Eye (tissue), 1 donor: ENCODE measurements around the gene TMEM204.

Experiments used
- DNase-seq: peaks from one replicate; pipeline ENCODE4 v3.0.0-alpha.2; 2015

TMEM204 gene

GRCh38 chr16:1533443-1533951 is at the start of gene TMEM204:
Gene TMEM204, plus strand, starts transcription at chr16:1533666. Its CDS starts 610 bp downstream, at chr16:1534276.
- DNase-seq, result peak; percentile 54

- DNase-seq, result no peak
These were observed 47.5 kb upstream of the TMEM204 start for GRCh38 chr16:1485847-1486496.

- no peak for DNase-seq
These were observed 46.7 kb upstream of the TMEM204 start for GRCh38 chr16:1486551-1487390.

- no peak for DNase-seq
These were observed 45.9 kb upstream of the TMEM204 start for GRCh38 chr16:1487395-1488053.

- DNase-seq, result no peak
These were observed 45.3 kb upstream of the TMEM204 start for GRCh38 chr16:1488054-1488601.

GRCh38 chr16:1488619-1489018 is 44.8 kb upstream of the TMEM204 start, which contains the start of gene PTX4:
Gene PTX4, minus strand, starts transcription at chr16:1488944. Its CDS starts 35 bp downstream, at chr16:1488909.
- DNase-seq, result no peak

GRCh38 chr16:1489077-1489476 is 44.4 kb upstream of the TMEM204 start:
- DNase-seq, result no peak

GRCh38 chr16:1491327-1491726 is 42.1 kb upstream of the TMEM204 start:
- no peak for DNase-seq

GRCh38 chr16:1492082-1492922 is 41.2 kb upstream of the TMEM204 start:
- DNase-seq, result no peak

GRCh38 chr16:1492923-1493745 is 40.3 kb upstream of the TMEM204 start, which contains the start of gene TELO2:
Gene TELO2, plus strand, starts transcription at chr16:1493360. Its CDS starts 922 bp downstream, at chr16:1494282.
- DNase-seq, result peak; percentile 94

- DNase-seq, result no peak
These were observed 39.7 kb upstream of the TMEM204 start for GRCh38 chr16:1493746-1494094.

GRCh38 chr16:1494129-1494640 is 39.3 kb upstream of the TMEM204 start:
- DNase-seq, result no peak

GRCh38 chr16:1494711-1495110 is 38.8 kb upstream of the TMEM204 start:
- DNase-seq, result no peak

GRCh38 chr16:1495211-1495888 is 38.1 kb upstream of the TMEM204 start:
- no peak for DNase-seq

GRCh38 chr16:1495889-1496262 is 37.6 kb upstream of the TMEM204 start:
- no peak for DNase-seq

- DNase-seq, result no peak
These were observed 37.0 kb upstream of the TMEM204 start for GRCh38 chr16:1496464-1496863.

- DNase-seq, result no peak
These were observed 36.4 kb upstream of the TMEM204 start for GRCh38 chr16:1497014-1497598.

- DNase-seq, result no peak
These were observed 34.4 kb upstream of the TMEM204 start for GRCh38 chr16:1498899-1499676.
